Lung (tissue), 12 donors: ENCODE data around the gene GOLIM4. TPM values are rescaled to one million over a fixed set of nuclear protein-coding genes. Genes with fewer than 3 reads are reported as not detected.

ENCODE experiments used
- ATAC-seq: fragments of 200-7000 bp; cut with Tn5 transposase; one replicate; pipeline ENCODE4 v1.9.1; 2020; ENCODE audit warnings: moderate number of reproducible peaks; ENCODE audit not compliant: insufficient read depth, low FRiP score
- DNase-seq, 3 donors: peaks; one replicate each; pipeline ENCODE4 v3.0.0-alpha.2; 2013 to 2017
- H3K27ac ChIP-seq, 2 donors: one replicate each; pipeline ENCODE4 v1.5.1; 2013; ENCODE audit warnings: mild to moderate bottlenecking in 2 of 2, moderate library complexity in 2 of 2, control low read depth in 1 of 2, inconsistent platforms in 1 of 2, low read depth in 1 of 2, low read length in 1 of 2
- H3K27me3 ChIP-seq, 3 donors: one replicate each; pipeline ENCODE4 v1.5.1; 2013; ENCODE audit warnings: low read length in 2 of 3; ENCODE audit not compliant: control insufficient read depth in 3 of 3, insufficient read depth in 3 of 3
- H3K36me3 ChIP-seq, 4 donors: one replicate each; pipeline ENCODE4 v1.5.1; 2013; ENCODE audit warnings: low read length in 4 of 4, mild to moderate bottlenecking in 1 of 4, moderate library complexity in 1 of 4; ENCODE audit not compliant: control insufficient read depth in 4 of 4, insufficient read depth in 4 of 4
- H3K4me1 ChIP-seq, 5 donors: one replicate each; pipeline ENCODE4 v1.5.1; 2013; ENCODE audit warnings: low read length in 5 of 5, mild to moderate bottlenecking in 2 of 5, moderate library complexity in 1 of 5; ENCODE audit not compliant: control insufficient read depth in 5 of 5, insufficient read depth in 5 of 5
- H3K4me3 ChIP-seq: one replicate; pipeline ENCODE4 v1.5.1; 2013; ENCODE audit warnings: mild to moderate bottlenecking, control low read depth, moderate library complexity
- H3K9ac ChIP-seq, 2 donors: one replicate each; pipeline ENCODE4 v1.5.1; 2013; ENCODE audit warnings: low read length in 2 of 2, control low read depth in 1 of 2; ENCODE audit not compliant: insufficient read depth in 1 of 2
- H3K9me3 ChIP-seq, 4 donors: one replicate each; pipeline ENCODE4 v1.5.1; 2013; ENCODE audit warnings: low read length in 3 of 4, mild to moderate bottlenecking in 1 of 4, moderate library complexity in 1 of 4; ENCODE audit not compliant: control insufficient read depth in 4 of 4, insufficient read depth in 3 of 4
- WGBS, 2 donors: extraction: QIAGEN DNeasy Blood & Tissue Kit; methylation state at CpG; one replicate each; pipeline ENCODE4 v1.1.7; 2013; 5-methylcytosine and 5-hydroxymethylcytosine counted together
- polyA plus RNA-seq, 2 donors: library from polyadenylated mRNA; stranded (reverse); fragments of 200-250 nt; gene quantifications; one replicate each; pipeline ENCODE4 v1.2.1, GENCODE V29; 2013
- total RNA-seq, 2 donors: library from RNA; depleted of rRNA in 1 of 2; stranded (reverse); fragments of >200 nt in 1 of 2; gene quantifications; one replicate each; pipeline ENCODE4 v1.2.1, GENCODE V29; 2014 to 2021
- TF ChIP-seq, protein P1 (sequence below): IDR thresholded peaks from 2 replicates; pipeline ENCODE4 v1.5.1; 2012; ENCODE audit warnings: mild to moderate bottlenecking; ENCODE audit errors: control extremely low read depth, extremely low read depth
- donor health status: control.
- donor health status: control.
- donor health status: Bipolar disorder and iron deficiency.
- donor health status: healthy.
- donor health status: DM: yes; HTN: yes; CAD: no.

GOLIM4 gene
- total and polyA plus RNA-seq, 4 donors: 22.2 to 52.9 (median 33.3) TPM

DNA sequence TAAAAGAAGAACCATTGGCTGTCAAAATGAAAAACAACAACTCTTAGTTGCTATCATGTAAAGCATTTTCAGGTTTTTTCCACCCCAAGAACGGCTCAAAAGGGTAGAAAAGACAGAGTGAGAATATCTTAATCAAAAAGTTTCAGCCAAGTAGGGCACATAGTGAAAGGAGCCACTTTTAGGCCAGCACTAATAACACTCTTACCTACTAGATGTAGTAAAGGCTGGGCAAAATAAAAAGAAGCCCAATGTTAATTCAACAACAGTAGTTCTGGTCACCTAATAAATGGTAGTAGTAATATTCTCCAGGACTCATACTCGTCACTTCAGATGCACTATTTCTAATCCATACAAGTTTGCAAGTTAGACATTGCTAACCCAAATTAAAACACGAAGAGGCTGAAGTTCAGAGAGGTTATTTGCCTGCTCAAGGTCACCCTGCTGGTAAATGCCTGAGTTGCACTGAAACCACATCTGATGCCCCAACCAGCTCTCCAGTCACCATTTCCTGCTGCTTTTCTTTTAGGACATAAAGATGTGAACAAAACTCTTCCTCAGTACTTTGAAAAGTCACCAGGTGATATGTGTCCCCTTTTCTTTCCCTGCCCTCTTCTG lies 7.5 kb downstream of the GOLIM4 start:
- Histone ChIP-seq H3K9ac (no peak overlapping the region), H3K4me3 (no peak overlapping the region), H3K4me1 (peaks cover 0 to 56% (median 12%) of the 10 kb centered on the region in 5 donors), H3K27ac (peak overlapping the region in 1 of 2 donors; percentile 45), H3K27me3 (no peaks in the 10 kb centered on the region), H3K36me3 (no peaks in the 10 kb centered on the region), H3K9me3 (no peaks in the 10 kb centered on the region)
- TF ChIP-seq, protein P1, sequence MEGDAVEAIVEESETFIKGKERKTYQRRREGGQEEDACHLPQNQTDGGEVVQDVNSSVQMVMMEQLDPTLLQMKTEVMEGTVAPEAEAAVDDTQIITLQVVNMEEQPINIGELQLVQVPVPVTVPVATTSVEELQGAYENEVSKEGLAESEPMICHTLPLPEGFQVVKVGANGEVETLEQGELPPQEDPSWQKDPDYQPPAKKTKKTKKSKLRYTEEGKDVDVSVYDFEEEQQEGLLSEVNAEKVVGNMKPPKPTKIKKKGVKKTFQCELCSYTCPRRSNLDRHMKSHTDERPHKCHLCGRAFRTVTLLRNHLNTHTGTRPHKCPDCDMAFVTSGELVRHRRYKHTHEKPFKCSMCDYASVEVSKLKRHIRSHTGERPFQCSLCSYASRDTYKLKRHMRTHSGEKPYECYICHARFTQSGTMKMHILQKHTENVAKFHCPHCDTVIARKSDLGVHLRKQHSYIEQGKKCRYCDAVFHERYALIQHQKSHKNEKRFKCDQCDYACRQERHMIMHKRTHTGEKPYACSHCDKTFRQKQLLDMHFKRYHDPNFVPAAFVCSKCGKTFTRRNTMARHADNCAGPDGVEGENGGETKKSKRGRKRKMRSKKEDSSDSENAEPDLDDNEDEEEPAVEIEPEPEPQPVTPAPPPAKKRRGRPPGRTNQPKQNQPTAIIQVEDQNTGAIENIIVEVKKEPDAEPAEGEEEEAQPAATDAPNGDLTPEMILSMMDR: no peak
- 77 to 79% methylated on average over 3 of the region's 3 CpGs for WGBS, 2 donors
- DNase-seq (no peak), ATAC-seq (no peak)

DNA sequence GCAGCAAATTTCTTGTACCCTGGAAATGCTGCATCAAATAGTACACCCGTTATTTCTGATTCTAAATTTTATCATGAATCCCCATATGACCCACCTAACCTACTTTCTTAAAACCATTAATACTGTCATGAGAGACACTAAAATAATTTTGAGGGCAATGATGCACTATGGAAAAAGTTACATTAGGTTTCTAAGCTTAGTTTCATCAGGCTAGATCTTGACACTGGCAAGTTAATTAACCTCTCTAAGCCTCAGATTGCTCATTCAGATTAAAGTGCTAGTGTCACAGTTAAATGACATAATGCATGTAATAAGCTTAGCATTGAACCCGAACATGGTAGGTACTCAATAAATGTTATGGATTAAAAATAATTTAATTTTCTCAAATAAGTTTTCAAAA lies 8.2 kb downstream of the GOLIM4 start:
- H3K27me3 ChIP-seq: no peaks in the 10 kb centered on the region
- no peak for ATAC-seq
- TF ChIP-seq, protein P1: no peak
- peaks cover 0 to 54% (median 9%) of the 10 kb centered on the region in 5 donors for H3K4me1 ChIP-seq
- H3K9ac ChIP-seq: no peak overlapping the region
- no peaks in the 10 kb centered on the region for H3K36me3 ChIP-seq
- no peak overlapping the region for H3K27ac ChIP-seq
- no peak for DNase-seq
- H3K9me3 ChIP-seq: no peaks in the 10 kb centered on the region
- no peak overlapping the region for H3K4me3 ChIP-seq
- WGBS, 2 donors: 89 to 90% methylated on average over 2 of the region's 2 CpGs

DNA sequence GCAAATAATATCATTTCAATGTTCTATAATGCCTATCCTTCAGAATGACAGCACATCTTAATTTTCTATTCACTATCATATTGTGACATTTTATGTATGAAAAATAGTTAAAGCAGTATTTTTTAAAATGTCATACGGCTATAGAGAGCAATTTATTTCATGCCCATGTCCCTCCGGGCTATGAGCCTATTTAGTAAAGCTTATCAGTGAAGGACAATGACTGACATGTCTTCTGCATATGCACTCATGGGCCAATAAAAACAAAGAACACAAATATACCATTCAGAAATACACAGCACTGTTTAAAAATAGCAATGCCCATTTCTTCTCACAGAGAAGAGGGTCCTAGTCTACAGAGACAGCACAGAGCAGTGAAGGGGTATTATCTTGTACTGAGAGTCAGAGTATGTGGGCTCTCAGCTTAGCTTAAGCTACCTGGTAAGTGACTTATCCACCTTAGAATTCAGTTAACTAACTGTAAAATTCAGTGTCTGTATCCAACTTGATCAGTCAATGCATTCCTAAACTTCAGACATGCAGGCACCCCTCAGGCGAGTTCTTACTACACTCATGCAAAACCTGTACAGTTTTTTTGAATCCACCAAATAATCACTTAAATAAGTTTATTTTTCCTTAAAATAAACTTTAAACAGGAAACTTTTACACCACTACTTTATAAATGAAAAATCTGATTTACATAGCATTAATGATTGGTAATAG lies 9.0 kb downstream of the GOLIM4 start:
- no peak overlapping the region for H3K27ac ChIP-seq
- H3K36me3 ChIP-seq: no peaks in the 10 kb centered on the region
- DNase-seq (no peak), ATAC-seq (no peak)
- peaks cover 0 to 52% (median under 1%) of the 10 kb centered on the region in 5 donors for H3K4me1 ChIP-seq
- no peaks in the 10 kb centered on the region for H3K9me3 ChIP-seq
- TF ChIP-seq, protein P1: no peak
- WGBS, 2 donors: 89 to 92% methylated on average over 3 of the region's 3 CpGs
- H3K4me3 ChIP-seq: no peak overlapping the region
- no peak overlapping the region for H3K9ac ChIP-seq
- no peaks in the 10 kb centered on the region for H3K27me3 ChIP-seq
